ENCODE measurements around the gene PIGX.

- TF ChIP-seq CTCF (conservative IDR thresholded peaks at IDR 0.05; ENCODE audit: low read depth, low read length) = no peak
- no peak for TF ChIP-seq CEBPB (IDR thresholded peaks at IDR 0.05; ENCODE audit: low read depth, low read length)
- TF ChIP-seq SMC3 (IDR thresholded peaks at IDR 0.05; ENCODE audit: low read depth, low read length) = no peak
- no peak for TF ChIP-seq RFX5 (IDR thresholded peaks at IDR 0.05; ENCODE audit: low read depth, low read length)
- no peak for TF ChIP-seq POLR2A (IDR thresholded peaks at IDR 0.05; ENCODE audit: low read depth, low read length)
- no peak for TF ChIP-seq BHLHE40 (IDR thresholded peaks at IDR 0.05; ENCODE audit: low read depth, low read length)
Measured at GRCh38 chr3:196662711-196663571, 49.2 kb upstream of the PIGX start.
